Gastroesophageal sphincter (tissue), 4 donors: Measurements from ENCODE around the gene KCNF1. TPM values are rescaled to one million over a fixed set of nuclear protein-coding genes. Genes with fewer than 3 reads are reported as not detected.

ENCODE experiments used
- ATAC-seq: fragments of 150-250 bp; one replicate; pipeline ENCODE4 v1.9.1; 2016; ENCODE audit warnings: mild to moderate bottlenecking, moderate library complexity
- H3K27ac ChIP-seq, 4 donors: fragments of 200-600 bp; sonication (generic) in 3 of 4; 1 replicate in 3 of 4; 2 replicates in 1 of 4; pipeline ENCODE4 v1.5.1; 2016 to 2019
- H3K27me3 ChIP-seq: fragments of 200-600 bp; sonication (generic); one replicate; pipeline ENCODE4 v1.5.1; 2019
- H3K36me3 ChIP-seq, 2 donors: fragments of 200-600 bp; sonication (generic); one replicate each; pipeline ENCODE4 v1.5.1; 2019; ENCODE audit warnings: control low read depth in 1 of 2
- H3K4me1 ChIP-seq, 3 donors: fragments of 200-600 bp; sonication (generic); 1 replicate in 2 of 3; 2 replicates in 1 of 3; pipeline ENCODE4 v1.5.1; 2016 to 2019; ENCODE audit warnings: control low read depth in 2 of 3
- H3K4me3 ChIP-seq, 2 donors: fragments of 200-600 bp; sonication (generic); one replicate each; pipeline ENCODE4 v1.5.1; 2019; ENCODE audit warnings: mild to moderate bottlenecking in 1 of 2, moderate library complexity in 1 of 2
- H3K9me3 ChIP-seq, 3 donors: fragments of 200-600 bp; sonication (generic); one replicate each; pipeline ENCODE4 v1.5.1; 2017 to 2019; ENCODE audit warnings: control low read depth in 2 of 3
- EP300 ChIP-seq: sonication (generic); formaldehyde crosslinking; IDR thresholded peaks from one replicate; pipeline ENCODE4 v1.6.1; 2017; ENCODE audit warnings: antibody characterized with exemption, mild to moderate bottlenecking
- POLR2A ChIP-seq, 2 donors: fragments of 450-650 bp; IDR thresholded peaks; one replicate each; pipeline ENCODE4 v1.6.1; 2017; ENCODE audit warnings: antibody characterized with exemption in 2 of 2, mild to moderate bottlenecking in 2 of 2, moderate library complexity in 1 of 2
- POLR2AphosphoS5 ChIP-seq: sonication (generic); formaldehyde crosslinking; IDR thresholded peaks from one replicate; pipeline ENCODE4 v1.6.1; 2017; ENCODE audit warnings: antibody characterized with exemption
- WGBS, 2 donors: methylation state at CpG; one replicate each; pipeline ENCODE4 v1.1.5; 2018; ENCODE audit warnings: low coverage in 1 of 2; 5-methylcytosine and 5-hydroxymethylcytosine counted together
- total RNA-seq, 4 donors: library from RNA; depleted of rRNA; stranded (reverse); fragments of >200 nt; gene quantifications; one replicate each; pipeline ENCODE4 v1.1.0, GENCODE V29; 2016
- TF ChIP-seq, protein P1 (sequence below), 4 experiments: fragments of 200-600 bp in 2 of 4; fragments of 450-650 bp in 2 of 4; sonication (generic) in 1 of 4; IDR thresholded peaks; one replicate each; pipeline ENCODE4 v1.5.1; 2017 to 2019; ENCODE audit warnings: antibody characterized with exemption in 4 of 4, mild to moderate bottlenecking in 2 of 4, moderate library complexity in 2 of 4

Gene KCNF1, protein sequence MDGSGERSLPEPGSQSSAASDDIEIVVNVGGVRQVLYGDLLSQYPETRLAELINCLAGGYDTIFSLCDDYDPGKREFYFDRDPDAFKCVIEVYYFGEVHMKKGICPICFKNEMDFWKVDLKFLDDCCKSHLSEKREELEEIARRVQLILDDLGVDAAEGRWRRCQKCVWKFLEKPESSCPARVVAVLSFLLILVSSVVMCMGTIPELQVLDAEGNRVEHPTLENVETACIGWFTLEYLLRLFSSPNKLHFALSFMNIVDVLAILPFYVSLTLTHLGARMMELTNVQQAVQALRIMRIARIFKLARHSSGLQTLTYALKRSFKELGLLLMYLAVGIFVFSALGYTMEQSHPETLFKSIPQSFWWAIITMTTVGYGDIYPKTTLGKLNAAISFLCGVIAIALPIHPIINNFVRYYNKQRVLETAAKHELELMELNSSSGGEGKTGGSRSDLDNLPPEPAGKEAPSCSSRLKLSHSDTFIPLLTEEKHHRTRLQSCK
- 10 to 100 TPM in 2 of 4 donors, 1 to 10 TPM in 1, not detected in 1; 6.1 to 47.7 (median 29.1) TPM for total RNA-seq

- TF ChIP-seq, protein P1, sequence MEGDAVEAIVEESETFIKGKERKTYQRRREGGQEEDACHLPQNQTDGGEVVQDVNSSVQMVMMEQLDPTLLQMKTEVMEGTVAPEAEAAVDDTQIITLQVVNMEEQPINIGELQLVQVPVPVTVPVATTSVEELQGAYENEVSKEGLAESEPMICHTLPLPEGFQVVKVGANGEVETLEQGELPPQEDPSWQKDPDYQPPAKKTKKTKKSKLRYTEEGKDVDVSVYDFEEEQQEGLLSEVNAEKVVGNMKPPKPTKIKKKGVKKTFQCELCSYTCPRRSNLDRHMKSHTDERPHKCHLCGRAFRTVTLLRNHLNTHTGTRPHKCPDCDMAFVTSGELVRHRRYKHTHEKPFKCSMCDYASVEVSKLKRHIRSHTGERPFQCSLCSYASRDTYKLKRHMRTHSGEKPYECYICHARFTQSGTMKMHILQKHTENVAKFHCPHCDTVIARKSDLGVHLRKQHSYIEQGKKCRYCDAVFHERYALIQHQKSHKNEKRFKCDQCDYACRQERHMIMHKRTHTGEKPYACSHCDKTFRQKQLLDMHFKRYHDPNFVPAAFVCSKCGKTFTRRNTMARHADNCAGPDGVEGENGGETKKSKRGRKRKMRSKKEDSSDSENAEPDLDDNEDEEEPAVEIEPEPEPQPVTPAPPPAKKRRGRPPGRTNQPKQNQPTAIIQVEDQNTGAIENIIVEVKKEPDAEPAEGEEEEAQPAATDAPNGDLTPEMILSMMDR (IDR thresholded peaks at IDR 0.05), result peak in 2 of 4 experiments; percentile 35 to 37
- TF ChIP-seq POLR2A (IDR thresholded peaks at IDR 0.05), result no peak
- peak; percentile 43 for ATAC-seq
- WGBS, 2 donors, result 13% methylated on average over 12 of the region's 53 CpGs; no CpG with 5 or more reads in 1 of the 2 donors
- Histone ChIP-seq H3K9me3 (no peaks in the 10 kb centered on the region), H3K4me1 (peaks cover 0 to 21% (median 0%) of the 10 kb centered on the region in 3 donors), H3K4me3 (peak within 1 kb of the TSS; percentile 15 to 51), H3K36me3 (no peaks in the 10 kb centered on the region), H3K27ac (peak within 1 kb of the TSS in 2 of 4 donors; percentile 76 to 81), H3K27me3 (peaks cover 49% of the 10 kb centered on the region)
These were observed at the start of gene KCNF1 for GRCh38 chr2:10911291-10912075. Gene KCNF1 (plus strand): TSS chr2:10911934. CDS start chr2:10912427, 493 bp downstream.

GRCh38 chr2:10862330-10862729, 49.4 kb upstream of the KCNF1 start:
- ATAC-seq, result no peak
- WGBS, 2 donors, result 70 to 73% methylated on average over 2 of the region's 10 CpGs
- Histone ChIP-seq H3K9me3 (no peaks in the 10 kb centered on the region), H3K36me3 (no peaks in the 10 kb centered on the region), H3K4me1 (peaks cover 0 to 12% (median 0%) of the 10 kb centered on the region in 3 donors), H3K27me3 (peaks cover 11% of the 10 kb centered on the region), H3K4me3 (no peak overlapping the region), H3K27ac (no peak overlapping the region)
- no peak for TF ChIP-seq EP300
- TF ChIP-seq POLR2A (IDR thresholded peaks at IDR 0.05), result no peak
- TF ChIP-seq, protein P1 (IDR thresholded peaks at IDR 0.05), result no peak
- TF ChIP-seq POLR2AphosphoS5, result no peak

DNA sequence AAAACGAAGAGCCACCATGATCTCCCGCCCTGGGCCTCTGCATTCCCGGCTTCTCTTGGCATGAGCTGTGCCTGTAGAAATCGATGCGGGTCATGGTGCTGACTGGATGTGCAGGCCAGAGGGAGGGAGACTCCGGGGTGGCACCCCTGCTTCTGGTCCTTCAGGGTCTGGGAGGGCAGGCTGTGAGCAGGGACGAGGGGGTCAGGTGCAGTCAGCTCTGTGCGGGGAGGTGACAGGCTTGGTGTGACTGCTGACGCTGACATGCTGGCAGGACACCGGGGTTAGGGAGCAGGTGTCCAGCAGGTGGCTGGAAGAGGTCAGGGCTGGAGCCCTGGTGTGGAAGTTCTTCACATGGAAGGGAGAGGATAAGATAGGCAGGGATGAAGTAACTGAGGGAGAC, 48.7 kb upstream of the KCNF1 start:
- 88% methylated on average over 4 of the region's 10 CpGs; no CpG with 5 or more reads in 1 of the 2 donors for WGBS, 2 donors
- no peak overlapping the region for H3K27ac ChIP-seq
- TF ChIP-seq POLR2A (IDR thresholded peaks at IDR 0.05) (no peak), POLR2AphosphoS5 (no peak), EP300 (no peak)
- TF ChIP-seq, protein P1 (IDR thresholded peaks at IDR 0.05), result no peak
- H3K36me3 ChIP-seq, result no peaks in the 10 kb centered on the region
- H3K4me3 ChIP-seq, result no peak overlapping the region
- no peaks in the 10 kb centered on the region for H3K9me3 ChIP-seq
- peaks cover 11% of the 10 kb centered on the region for H3K27me3 ChIP-seq
- ATAC-seq, result no peak
- peaks cover 0 to 19% (median 3%) of the 10 kb centered on the region in 3 donors for H3K4me1 ChIP-seq

GRCh38 chr2:10863837-10864236, 47.9 kb upstream of the KCNF1 start:
- Histone ChIP-seq H3K27ac (peak overlapping the region in 1 of 4 donors; percentile 54), H3K36me3 (no peaks in the 10 kb centered on the region), H3K9me3 (no peaks in the 10 kb centered on the region), H3K4me3 (no peak overlapping the region), H3K4me1 (peaks cover 0 to 27% (median 3%) of the 10 kb centered on the region in 3 donors), H3K27me3 (peaks cover 11% of the 10 kb centered on the region)
- WGBS, 2 donors, result 40 to 50% methylated on average over 1 to 4 of the region's 8 CpGs
- no peak for TF ChIP-seq EP300
- TF ChIP-seq POLR2A (IDR thresholded peaks at IDR 0.05), result no peak
- TF ChIP-seq POLR2AphosphoS5, result no peak
- TF ChIP-seq, protein P1 (IDR thresholded peaks at IDR 0.05), result no peak
- no peak for ATAC-seq
